Sigmoid colon (tissue), 7 donors: Measurements from ENCODE around the gene ZBTB22. TPM values are rescaled to one million over a fixed set of nuclear protein-coding genes. Genes with fewer than 3 reads are reported as not detected.
"Not testable (repeated sequence)": the region's sequence is repeated elsewhere in the genome, so short reads cannot be mapped to it uniquely, and the experiment has no call there.

Experiments used
- DNase-seq: peaks from one replicate; pipeline ENCODE4 v3.0.0-alpha.2; 2019
- H3K27ac ChIP-seq, 4 donors: fragments of 200-600 bp; sonication (generic); one replicate each; pipeline ENCODE4 v1.5.1; 2016 to 2019; ENCODE audit warnings: mild to moderate bottlenecking in 1 of 4
- H3K27me3 ChIP-seq, 3 donors: fragments of 200-600 bp; sonication (generic); one replicate each; pipeline ENCODE4 v1.5.1; 2019; ENCODE audit warnings: mild to moderate bottlenecking in 1 of 3
- H3K36me3 ChIP-seq, 4 donors: fragments of 200-600 bp; sonication (generic); one replicate each; pipeline ENCODE4 v1.5.1; 2016 to 2019
- H3K4me1 ChIP-seq, 4 donors: fragments of 200-600 bp; sonication (generic); one replicate each; pipeline ENCODE4 v1.5.1; 2017 to 2019
- H3K4me3 ChIP-seq, 4 donors: fragments of 200-600 bp; sonication (generic); one replicate each; pipeline ENCODE4 v1.5.1; 2017 to 2019; ENCODE audit warnings: mild to moderate bottlenecking in 2 of 4, moderate library complexity in 1 of 4
- H3K9me3 ChIP-seq, 4 donors: fragments of 200-600 bp in 3 of 4; sonication (generic) in 3 of 4; one replicate each; pipeline versions ENCODE4 v1.5.1 to v1.6.1; 2013 to 2019
- CTCF ChIP-seq, 4 experiments: fragments of 450-650 bp in 3 of 4; fragments of 200-600 bp in 1 of 4; IDR thresholded peaks; one replicate each; pipeline ENCODE4 v1.5.1; 2016 to 2019; ENCODE audit warnings: antibody characterized with exemption in 4 of 4, mild to moderate bottlenecking in 3 of 4, moderate library complexity in 2 of 4
- EP300 ChIP-seq, 4 donors: sonication (generic); formaldehyde crosslinking; IDR thresholded peaks; one replicate each; pipeline ENCODE4 v1.6.1; 2017; ENCODE audit warnings: antibody characterized with exemption in 4 of 4
- POLR2A ChIP-seq, 2 donors: fragments of 450-650 bp; IDR thresholded peaks; one replicate each; pipeline ENCODE4 v1.6.1; 2016; ENCODE audit warnings: antibody characterized with exemption in 2 of 2, mild to moderate bottlenecking in 2 of 2, moderate library complexity in 2 of 2
- POLR2AphosphoS5 ChIP-seq, 4 donors: sonication (generic); formaldehyde crosslinking; IDR thresholded peaks; one replicate each; pipeline ENCODE4 v1.6.1; 2017; ENCODE audit warnings: antibody characterized with exemption in 4 of 4
- WGBS, 2 donors: extraction: QIAGEN DNeasy Blood & Tissue Kit; methylation state at CpG; one replicate each; pipeline ENCODE4 v1.1.7; 2013; 5-methylcytosine and 5-hydroxymethylcytosine counted together
- intact Hi-C: fragments of 100-400 bp; cut with DNase I; formaldehyde crosslinking; loops from one replicate; pipeline ENCODE4 v1.15.1; 2023
- polyA plus RNA-seq, 3 donors: library from polyadenylated mRNA; stranded (reverse); fragments of 200-250 nt; gene quantifications; one replicate each; pipeline ENCODE4 v1.2.3, GENCODE V29; 2013
- total RNA-seq, 4 donors: library from RNA; depleted of rRNA; stranded (reverse); fragments of >200 nt; gene quantifications; one replicate each; pipeline ENCODE4 v1.1.0, GENCODE V29; 2016
- donor health status: healthy with polysubstance abuse.
- donor health status: Bipolar disorder and iron deficiency.
- donor health status: healthy.

Gene ZBTB22
- total and polyA plus RNA-seq, 7 donors = 9.4 to 19.2 (median 13.2) TPM

DNA sequence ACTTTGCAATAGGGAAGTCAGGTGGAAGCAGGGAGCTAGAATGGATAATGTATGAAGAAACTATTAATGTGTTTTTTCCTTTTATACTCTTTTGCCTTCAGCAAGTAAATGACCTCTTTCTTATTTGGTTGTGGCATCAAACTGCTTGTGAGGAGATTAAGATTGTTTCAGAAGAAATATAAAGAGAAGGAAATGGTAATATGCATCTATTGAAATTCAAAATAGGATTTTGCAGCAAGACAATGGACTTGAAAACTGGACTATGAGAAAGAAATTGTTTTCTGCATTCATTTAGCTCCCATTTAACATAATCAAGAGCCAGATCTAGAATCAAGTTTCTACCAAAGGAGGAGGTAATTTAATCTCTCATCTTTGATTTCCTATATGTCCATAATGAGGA, 41.8 kb upstream of the ZBTB22 start:
- no peak for TF ChIP-seq EP300 (IDR thresholded peaks at IDR 0.05)
- TF ChIP-seq POLR2A (IDR thresholded peaks at IDR 0.05) = no peak
- no peak for TF ChIP-seq CTCF (IDR thresholded peaks at IDR 0.05)
- no peak for TF ChIP-seq POLR2AphosphoS5 (IDR thresholded peaks at IDR 0.05)
- no peak for DNase-seq
- no peaks in the 10 kb centered on the region for H3K9me3 ChIP-seq
- peaks cover 0 to 6% (median 0%) of the 10 kb centered on the region in 3 donors for H3K27me3 ChIP-seq
- H3K36me3 ChIP-seq = no peaks in the 10 kb centered on the region
- intact Hi-C loops = no loop called here
- H3K27ac ChIP-seq = no peak overlapping the region
- no peak overlapping the region for H3K4me3 ChIP-seq
- H3K4me1 ChIP-seq = no peaks in the 10 kb centered on the region

DNA sequence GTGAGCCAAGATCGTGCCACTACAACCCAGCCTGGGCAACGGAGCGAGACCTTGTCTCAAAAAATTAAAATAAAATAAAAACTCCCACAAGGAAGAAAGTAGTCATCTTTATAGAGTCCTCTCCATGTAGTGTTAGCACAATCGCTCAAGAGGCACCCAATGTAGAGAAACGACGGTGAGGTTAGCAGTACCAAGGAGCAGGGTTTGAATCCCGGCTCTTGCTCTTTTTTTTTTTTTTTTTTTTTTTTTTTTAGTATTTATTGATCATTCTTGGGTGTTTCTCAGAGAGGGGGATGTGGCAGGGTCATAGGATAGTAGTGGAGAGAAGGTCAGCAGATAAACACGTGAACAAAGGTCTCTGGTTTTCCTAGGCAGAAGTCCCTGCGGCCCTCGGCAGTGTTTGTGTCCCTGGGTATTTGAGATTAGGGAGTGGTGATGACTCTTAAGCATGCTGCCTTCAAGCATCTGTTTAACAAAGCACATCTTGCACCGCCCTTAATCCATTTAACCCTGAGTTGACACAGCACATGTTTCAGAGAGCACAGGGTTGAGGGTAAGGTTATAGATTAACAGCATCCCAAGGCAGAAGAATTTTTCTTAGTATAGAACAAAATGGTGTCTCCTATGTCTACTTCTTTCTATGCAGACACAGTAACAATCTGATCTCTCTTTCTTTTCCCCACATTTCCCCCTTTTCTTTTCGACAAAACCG, 39.8 kb upstream of the ZBTB22 start:
- DNase-seq, H3K36me3 ChIP-seq, H3K27ac ChIP-seq, H3K4me1 ChIP-seq, H3K27me3 ChIP-seq, intact Hi-C loops, H3K4me3 ChIP-seq, H3K9me3 ChIP-seq: not testable (repeated sequence)
- 64 to 75% methylated on average over 13 of the region's 13 CpGs for WGBS, 2 donors

DNA sequence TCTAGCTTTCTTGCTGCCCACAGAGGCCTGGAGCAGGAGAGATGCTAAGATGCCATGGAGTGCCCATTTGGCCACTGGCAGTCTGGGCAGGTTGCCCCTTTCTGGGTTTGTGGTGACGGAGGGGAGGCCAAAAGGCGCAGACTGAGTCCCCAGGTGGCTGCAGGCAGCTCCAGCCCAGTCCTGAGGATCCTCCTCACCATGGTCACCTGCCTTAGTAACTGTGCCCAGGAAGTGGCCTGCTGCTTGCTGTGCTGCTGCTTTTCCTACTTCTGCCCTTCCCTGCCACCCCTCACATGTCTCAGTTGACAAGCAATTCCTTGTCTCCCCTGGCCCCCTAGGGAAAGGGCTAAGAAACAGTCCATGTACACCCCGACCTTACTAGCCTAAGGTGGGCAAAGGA, 38.8 kb upstream of the ZBTB22 start:
- intact Hi-C loops = no loop called here
- TF ChIP-seq CTCF (IDR thresholded peaks at IDR 0.05) (no peak), POLR2A (IDR thresholded peaks at IDR 0.05) (no peak), EP300 (IDR thresholded peaks at IDR 0.05) (no peak), POLR2AphosphoS5 (IDR thresholded peaks at IDR 0.05) (no peak)
- 29 to 66% methylated on average over 3 of the region's 3 CpGs for WGBS, 2 donors
- DNase-seq = no peak
- no peaks in the 10 kb centered on the region for H3K36me3 ChIP-seq
- H3K4me3 ChIP-seq = no peak overlapping the region
- no peaks in the 10 kb centered on the region for H3K9me3 ChIP-seq
- no peaks in the 10 kb centered on the region for H3K4me1 ChIP-seq
- H3K27me3 ChIP-seq = peaks cover 0 to 6% (median 0%) of the 10 kb centered on the region in 3 donors
- no peak overlapping the region for H3K27ac ChIP-seq

DNA sequence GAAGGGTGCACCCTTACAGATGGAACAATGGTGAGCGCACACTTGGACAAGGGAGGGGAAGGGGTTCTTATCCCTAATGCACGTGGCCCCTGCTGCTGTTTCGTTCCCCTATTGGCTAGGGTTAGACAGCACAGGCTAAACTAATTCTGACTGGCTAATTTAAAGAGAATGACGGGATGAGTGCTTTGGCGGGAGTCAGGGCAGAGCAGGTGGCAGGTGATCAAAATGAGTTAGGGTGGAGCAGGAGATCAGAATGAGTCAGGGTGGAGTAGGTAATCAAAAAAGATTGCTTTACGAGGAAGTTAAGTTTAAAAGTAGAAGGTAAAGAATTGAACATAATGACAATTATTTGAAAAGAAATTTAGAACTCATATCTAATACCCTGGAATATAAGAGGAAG, 38.3 kb upstream of the ZBTB22 start:
- intact Hi-C loops = not testable (repeated sequence)
- 33 to 70% methylated on average over 6 of the region's 6 CpGs for WGBS, 2 donors

DNA sequence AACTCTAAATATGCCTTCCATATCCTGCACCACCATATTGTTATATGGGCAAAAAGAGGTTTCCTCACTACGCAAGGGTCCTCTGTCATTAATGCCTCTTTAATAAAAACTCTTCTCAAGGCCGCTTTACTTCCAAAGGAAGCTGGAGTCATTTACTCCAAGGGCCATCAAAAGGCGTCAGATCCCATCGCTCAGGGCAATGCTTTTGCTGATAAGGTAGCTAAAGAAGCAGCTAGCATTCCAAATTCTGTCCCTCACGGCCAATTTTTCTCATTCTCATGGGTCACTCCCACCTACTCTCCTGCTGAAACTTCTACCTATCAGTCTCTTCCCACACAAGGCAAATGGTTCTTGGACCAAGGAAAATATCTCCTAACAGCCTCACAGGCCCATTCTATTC, 30.3 kb upstream of the ZBTB22 start:
- intact Hi-C loops = no loop called here
- TF ChIP-seq CTCF (IDR thresholded peaks at IDR 0.05) = no peak
- TF ChIP-seq EP300 (IDR thresholded peaks at IDR 0.05) = no peak
- TF ChIP-seq POLR2AphosphoS5 (IDR thresholded peaks at IDR 0.05) = no peak
- TF ChIP-seq POLR2A (IDR thresholded peaks at IDR 0.05) = no peak
- no peaks in the 10 kb centered on the region for H3K27me3 ChIP-seq
- H3K4me1 ChIP-seq = peaks cover 0 to 11% (median 7%) of the 10 kb centered on the region in 4 donors
- no peak overlapping the region for H3K4me3 ChIP-seq
- no peak overlapping the region for H3K27ac ChIP-seq
- no peaks in the 10 kb centered on the region for H3K36me3 ChIP-seq
- no peaks in the 10 kb centered on the region for H3K9me3 ChIP-seq
- WGBS, 2 donors = 95 to 96% methylated on average over 5 of the region's 5 CpGs
- DNase-seq = no peak

More for the DNA sequence above, 38.3 kb upstream of the ZBTB22 start:
- not testable (repeated sequence) for H3K27me3 ChIP-seq, H3K4me1 ChIP-seq, H3K9me3 ChIP-seq, H3K36me3 ChIP-seq, H3K4me3 ChIP-seq, DNase-seq, H3K27ac ChIP-seq

DNA sequence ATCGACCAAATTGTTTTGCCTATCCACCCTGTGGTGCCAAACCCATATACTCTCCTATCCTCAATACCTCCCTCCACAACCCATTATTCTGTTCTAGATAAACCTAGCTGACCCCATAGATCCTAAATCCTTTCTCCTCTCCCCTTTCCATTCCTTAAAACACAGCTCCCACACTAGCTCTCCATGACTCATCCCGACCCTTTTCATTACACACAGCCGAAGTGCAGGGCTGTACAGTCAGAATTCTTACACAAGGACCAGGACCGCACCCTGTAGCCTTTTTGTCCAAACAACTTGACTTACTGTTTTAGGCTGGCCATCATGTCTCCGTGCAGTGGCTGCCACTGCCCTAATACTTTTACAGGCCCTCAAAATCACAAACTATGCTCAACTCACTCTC, 29.4 kb upstream of the ZBTB22 start:
- intact Hi-C loops, H3K27ac ChIP-seq, H3K27me3 ChIP-seq, H3K4me3 ChIP-seq, H3K36me3 ChIP-seq, H3K9me3 ChIP-seq, DNase-seq: not testable (repeated sequence)
- peaks cover 0 to 11% (median 7%) of the 10 kb centered on the region in 4 donors for H3K4me1 ChIP-seq
- 84 to 85% methylated on average over 5 of the region's 5 CpGs for WGBS, 2 donors
